Nephron progenitor cell (in vitro differentiated cells): ENCODE measurements around the gene NAA25.

Experiments
- DNase-seq: peaks from one replicate; pipeline ENCODE4 v3.0.0; 2021
- H3K27ac Mint-ChIP-seq: 2 replicates; pipeline ENCODE4 v1.8.0; 2021; ENCODE audit warnings: mild to moderate bottlenecking, moderate library complexity, mixed read lengths
- H3K27me3 Mint-ChIP-seq: 2 replicates; pipeline ENCODE4 v1.8.0; 2021; ENCODE audit warnings: mild to moderate bottlenecking, low read depth, mixed read lengths; ENCODE audit not compliant: poor library complexity
- H3K36me3 Mint-ChIP-seq: 2 replicates; pipeline ENCODE4 v1.8.0; 2021; ENCODE audit warnings: low read depth, mixed read lengths
- H3K4me1 Mint-ChIP-seq: 2 replicates; pipeline ENCODE4 v1.8.0; 2021; ENCODE audit warnings: mixed read lengths
- H3K4me3 Mint-ChIP-seq: 2 replicates; pipeline ENCODE4 v1.8.0; 2021; ENCODE audit warnings: mild to moderate bottlenecking, moderate library complexity, mixed read lengths
- H3K9me3 Mint-ChIP-seq: 2 replicates; pipeline ENCODE4 v1.8.0; 2021; ENCODE audit warnings: mild to moderate bottlenecking, moderate library complexity, mixed read lengths
- CTCF ChIP-seq: fragments of 200-600 bp; sonication (generic); IDR thresholded peaks from 2 replicates; pipeline ENCODE4 v1.5.0; 2021; ENCODE audit warnings: antibody characterized with exemption

Gene NAA25

GRCh38 chr12:112020947-112021457 lies 87.6 kb downstream of the NAA25 start:
- Mint-ChIP-seq H3K27ac (no peak overlapping the region), H3K4me1 (peaks cover 8% of the 10 kb centered on the region), H3K27me3 (no peaks in the 10 kb centered on the region), H3K9me3 (peaks cover 4% of the 10 kb centered on the region), H3K4me3 (no peak overlapping the region), H3K36me3 (peaks cover 51% of the 10 kb centered on the region)
- TF ChIP-seq CTCF: no peak
- no peak for DNase-seq

GRCh38 chr12:112018571-112019237 lies 89.9 kb downstream of the NAA25 start:
- H3K9me3 Mint-ChIP-seq: peaks cover 9% of the 10 kb centered on the region
- peak overlapping the region; percentile 24 for H3K27ac Mint-ChIP-seq
- peaks cover 58% of the 10 kb centered on the region for H3K36me3 Mint-ChIP-seq
- H3K4me3 Mint-ChIP-seq: no peak overlapping the region
- DNase-seq: no peak
- H3K4me1 Mint-ChIP-seq: peaks cover 18% of the 10 kb centered on the region
- TF ChIP-seq CTCF: no peak
- H3K27me3 Mint-ChIP-seq: no peaks in the 10 kb centered on the region

- Mint-ChIP-seq H3K9me3 (peaks cover 11% of the 10 kb centered on the region), H3K27ac (no peak overlapping the region), H3K4me1 (peaks cover 27% of the 10 kb centered on the region), H3K27me3 (no peaks in the 10 kb centered on the region), H3K4me3 (no peak overlapping the region), H3K36me3 (peaks cover 52% of the 10 kb centered on the region)
- no peak for TF ChIP-seq CTCF
- DNase-seq: no peak
Observed at GRCh38 chr12:112017041-112017440, 91.5 kb downstream of the NAA25 start.

GRCh38 chr12:112015938-112016337 lies 92.6 kb downstream of the NAA25 start:
- Mint-ChIP-seq H3K36me3 (peaks cover 56% of the 10 kb centered on the region), H3K4me1 (peaks cover 38% of the 10 kb centered on the region), H3K27ac (no peak overlapping the region), H3K9me3 (peaks cover 13% of the 10 kb centered on the region), H3K4me3 (peak overlapping the region; percentile 62), H3K27me3 (no peaks in the 10 kb centered on the region)
- no peak for TF ChIP-seq CTCF
- no peak for DNase-seq

- no peaks in the 10 kb centered on the region for H3K27me3 Mint-ChIP-seq
- no peak for TF ChIP-seq CTCF
- DNase-seq: peak; percentile 58
- H3K4me1 Mint-ChIP-seq: peaks cover 43% of the 10 kb centered on the region
- H3K36me3 Mint-ChIP-seq: peaks cover 53% of the 10 kb centered on the region
- H3K9me3 Mint-ChIP-seq: peaks cover 13% of the 10 kb centered on the region
- peak overlapping the region; percentile 88 for H3K4me3 Mint-ChIP-seq
- H3K27ac Mint-ChIP-seq: peak overlapping the region; percentile 96
Observed at GRCh38 chr12:112013601-112014402, 94.8 kb downstream of the NAA25 start.
